ENCODE measurements around the gene RFX4.

DNA sequence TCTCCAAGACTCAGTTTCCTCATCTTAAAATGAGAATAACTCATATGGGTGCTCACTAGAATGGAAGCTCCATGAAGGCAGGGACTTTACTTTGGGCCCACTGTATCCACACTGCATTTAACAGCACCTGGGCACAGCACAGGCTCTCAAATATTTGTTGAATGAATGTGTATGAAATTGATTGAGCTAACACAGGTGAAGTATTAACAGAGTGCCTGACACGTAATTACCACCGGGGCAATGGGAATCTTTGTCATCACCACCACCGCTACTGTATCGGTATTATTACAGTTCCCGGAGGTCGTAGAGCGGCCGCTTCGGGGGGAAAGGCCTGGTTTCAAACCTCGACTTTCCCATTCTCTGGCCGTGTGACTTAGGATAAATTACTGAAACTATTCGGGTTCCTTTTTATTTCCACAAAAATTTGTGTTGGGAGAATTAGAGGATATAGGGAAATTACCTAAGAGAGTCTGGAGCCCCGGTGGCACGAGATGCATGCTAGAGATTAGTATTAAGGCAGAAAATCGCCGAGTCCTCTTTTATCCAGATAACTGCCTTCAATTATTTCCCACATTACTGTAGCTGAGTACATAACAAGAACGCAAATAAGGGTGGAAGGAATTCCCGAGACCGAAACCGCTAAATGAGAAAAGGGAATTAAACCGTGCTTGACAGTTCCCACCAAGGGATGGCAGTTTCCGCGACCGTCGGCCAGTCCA, 190.6 kb downstream of the RFX4 start:
- TF ChIP-seq EZH2 (IDR thresholded peaks at IDR 0.05) (no peak), POLR2AphosphoS5 (IDR thresholded peaks at IDR 0.05; ENCODE audit: borderline replicate concordance, low read depth, low read length) (no peak)

Data from SK-N-MC (cell line).